Cerebellar nuclear complex (tissue), 1 donor: ENCODE data around the gene SPOCK2.
"Not testable (repeated sequence)": the region's sequence is repeated elsewhere in the genome, so short reads cannot be mapped to it uniquely, and the experiment has no call there.

Source experiments
- DNase-seq, 2 experiments: peaks; one replicate each; lab custom pipeline; 2025; lab: John Stamatoyannopoulos, UW

The SPOCK2 gene

GRCh38 chr10:72087969-72088888 is at the start of gene SPOCK2:
Gene SPOCK2, minus strand, starts transcription at chr10:72088551. Its CDS starts 223 bp downstream, at chr10:72088328.
- peak; percentile 45 to 89 for DNase-seq

GRCh38 chr10:72137583-72137982 is 49.2 kb upstream of the SPOCK2 start:
- DNase-seq, result no peak

GRCh38 chr10:72136225-72136624 is 47.9 kb upstream of the SPOCK2 start:
- DNase-seq, result not testable (repeated sequence)

- no peak for DNase-seq
Observed at GRCh38 chr10:72134785-72135767, 46.7 kb upstream of the SPOCK2 start.

GRCh38 chr10:72133517-72133916 is 45.2 kb upstream of the SPOCK2 start:
- DNase-seq, result no peak

GRCh38 chr10:72132854-72133253 is 44.5 kb upstream of the SPOCK2 start:
- DNase-seq, result no peak

- no peak for DNase-seq
Observed at GRCh38 chr10:72127571-72127970, 39.2 kb upstream of the SPOCK2 start.

GRCh38 chr10:72126872-72127232 is 38.5 kb upstream of the SPOCK2 start:
- no peak for DNase-seq

- DNase-seq, result no peak
Observed at GRCh38 chr10:72126184-72126871, 38.0 kb upstream of the SPOCK2 start.

GRCh38 chr10:72124989-72125388 is 36.6 kb upstream of the SPOCK2 start:
- no peak for DNase-seq

- no peak for DNase-seq
Observed at GRCh38 chr10:72124381-72124780, 36.0 kb upstream of the SPOCK2 start.

GRCh38 chr10:72123616-72124015 is 35.3 kb upstream of the SPOCK2 start:
- no peak for DNase-seq

GRCh38 chr10:72122221-72122620 is 33.9 kb upstream of the SPOCK2 start:
- DNase-seq, result no peak

GRCh38 chr10:72121389-72121788 is 33.0 kb upstream of the SPOCK2 start:
- no peak for DNase-seq

GRCh38 chr10:72116372-72116771 is 28.0 kb upstream of the SPOCK2 start:
- no peak for DNase-seq

- DNase-seq, result no peak
Observed at GRCh38 chr10:72114706-72115450, 26.5 kb upstream of the SPOCK2 start.

GRCh38 chr10:72110673-72111401 is 22.5 kb upstream of the SPOCK2 start:
- DNase-seq, result no peak

- no peak for DNase-seq
Observed at GRCh38 chr10:72109636-72110157, 21.3 kb upstream of the SPOCK2 start.

- DNase-seq, result no peak
Observed at GRCh38 chr10:72108830-72109635, 20.7 kb upstream of the SPOCK2 start.
